SK-N-SH (cell line): ENCODE data around the gene CDX1. TPM values are rescaled to one million over a fixed set of nuclear protein-coding genes. Genes with fewer than 3 reads are reported as not detected.

Experiments
- CTCF ChIA-PET: fragments of 300-600, 350-600 bp; formaldehyde crosslinking; extraction: SDS; loops from one replicate; lab custom pipeline; 2021; lab: Yijun Ruan, JAX
- POLR2A ChIA-PET: fragments of 350-600 bp; sonication (Branson Sonifier 250); formaldehyde crosslinking; extraction: SDS; loops from one replicate; lab custom pipeline; 2020; ENCODE audit warnings: antibody characterized with exemption, inconsistent platforms; lab: Yijun Ruan, JAX
- DNase-seq: peaks from one replicate; pipeline ENCODE4 v3.0.0; 2012
- H2AFZ ChIP-seq: fragments of 200-600 bp; sonication (generic); 2 replicates; pipeline ENCODE4 v1.8.1; 2016; ENCODE audit warnings: antibody characterized with exemption, mild to moderate bottlenecking, low read depth
- H3F3A ChIP-seq: fragments of 200-600 bp; sonication (generic); replicated peaks from 2 replicates; pipeline ENCODE3; 2016; ENCODE audit warnings: antibody characterized with exemption, mild to moderate bottlenecking; ENCODE audit not compliant: insufficient read depth
- H3K27ac ChIP-seq, 2 experiments: fragments of 200-500 bp in 1 of 2; fragments of 200-600 bp in 1 of 2; sonication (Bioruptor generic) in 1 of 2; sonication (generic), shearing (Covaris generic) in 1 of 2; 2 replicates each; pipeline versions ENCODE4 v1.5.1 to v1.6.1; 2014 to 2016; ENCODE audit warnings: low read depth in 2 of 2, inconsistent platforms in 1 of 2, low read length in 1 of 2, mild to moderate bottlenecking in 1 of 2, mixed read lengths in 1 of 2
- H3K27me3 ChIP-seq: fragments of 200-600 bp; sonication (generic), shearing (Covaris generic); 2 replicates; pipeline ENCODE4 v1.6.1; 2016; ENCODE audit warnings: mixed run types; ENCODE audit not compliant: insufficient read depth
- H3K36me3 ChIP-seq, 2 experiments: fragments of 200-500 bp in 1 of 2; fragments of 200-600 bp in 1 of 2; sonication (Bioruptor generic) in 1 of 2; sonication (generic) in 1 of 2; replicated peaks in 1 of 2; 2 replicates each; pipeline versions ENCODE3 to v1.5.1; 2014 to 2016; ENCODE audit warnings: low read length in 1 of 2, mild to moderate bottlenecking in 1 of 2; ENCODE audit not compliant: insufficient read depth in 2 of 2, control insufficient read depth in 1 of 2
- H3K4me1 ChIP-seq, 2 experiments: fragments of 200-500 bp in 1 of 2; fragments of 200-600 bp in 1 of 2; sonication (Bioruptor generic) in 1 of 2; sonication (generic), shearing (Covaris generic) in 1 of 2; 2 replicates each; pipeline versions ENCODE4 v1.5.1 to v1.6.1; 2014 to 2016; ENCODE audit warnings: low read depth in 1 of 2, low read length in 1 of 2, mixed run types in 1 of 2; ENCODE audit not compliant: insufficient read depth in 2 of 2, control insufficient read depth in 1 of 2
- H3K4me2 ChIP-seq: fragments of 200-600 bp; sonication (generic), shearing (Covaris generic); 2 replicates; pipeline ENCODE4 v1.6.1; 2017; ENCODE audit warnings: mixed run types
- H3K4me3 ChIP-seq, 2 experiments: fragments of 200-500 bp in 1 of 2; fragments of 200-600 bp in 1 of 2; sonication (Bioruptor generic) in 1 of 2; sonication (generic), shearing (Covaris generic) in 1 of 2; 2 replicates each; pipeline versions ENCODE4 v1.5.1 to v1.8.1; 2014 to 2016; ENCODE audit warnings: low read depth in 2 of 2, inconsistent platforms in 1 of 2, low read length in 1 of 2, mild to moderate bottlenecking in 1 of 2, mixed read lengths in 1 of 2, moderate library complexity in 1 of 2
- H3K79me2 ChIP-seq: fragments of 200-600 bp; sonication (generic); 2 replicates; pipeline ENCODE4 v1.8.1; 2017; ENCODE audit warnings: mild to moderate bottlenecking; ENCODE audit not compliant: insufficient read depth
- H3K9ac ChIP-seq: fragments of 200-600 bp; sonication (generic); 2 replicates; pipeline ENCODE4 v1.6.1; 2017; ENCODE audit warnings: mixed run types
- H3K9me2 ChIP-seq: fragments of 200-600 bp; sonication (generic); 2 replicates; pipeline ENCODE4 v1.6.1; 2017; ENCODE audit warnings: mixed run types
- H3K9me3 ChIP-seq: fragments of 200-600 bp; sonication (generic); 2 replicates; pipeline ENCODE4 v1.6.1; 2017; ENCODE audit warnings: mixed run types, mild to moderate bottlenecking, moderate library complexity
- H4K20me1 ChIP-seq: fragments of 200-600 bp; sonication (generic); 2 replicates; pipeline ENCODE4 v1.6.1; 2017; ENCODE audit warnings: mild to moderate bottlenecking, mixed run types; ENCODE audit not compliant: insufficient read depth
- CTCF ChIP-seq: fragments of 200-600 bp; sonication (generic); IDR thresholded peaks from 2 replicates; pipeline ENCODE4 v1.6.1; 2017; ENCODE audit warnings: antibody characterized with exemption, mild to moderate bottlenecking, moderate library complexity
- ELF1 ChIP-seq: IDR thresholded peaks from 2 replicates; pipeline ENCODE4 v1.4.0; 2012
- EP300 ChIP-seq, 2 experiments: IDR thresholded peaks; 2 replicates each; pipeline versions ENCODE4 v1.4.0 to v1.6.1; 2012; ENCODE audit warnings: borderline replicate concordance in 1 of 2, low read depth in 1 of 2, low read length in 1 of 2
- FOSL2 ChIP-seq: IDR thresholded peaks from 2 replicates; pipeline ENCODE4 v1.4.0; 2012; ENCODE audit warnings: low read depth, mild to moderate bottlenecking, moderate library complexity, borderline replicate concordance
- FOXJ3 ChIP-seq: sonication (generic); formaldehyde crosslinking; IDR thresholded peaks from 2 replicates; pipeline ENCODE4 v1.5.1; 2020; ENCODE audit warnings: mild to moderate bottlenecking, missing genetic modification reagents
- FOXM1 ChIP-seq: IDR thresholded peaks from 2 replicates; pipeline ENCODE4 v1.4.0; 2012; ENCODE audit warnings: low read depth, mild to moderate bottlenecking
- GATA2 ChIP-seq: sonication (generic); formaldehyde crosslinking; IDR thresholded peaks from 2 replicates; pipeline ENCODE4 v1.5.0; 2020; ENCODE audit warnings: mild to moderate bottlenecking, missing genetic modification reagents
- IRF3 ChIP-seq: fragments of 150-350 bp; IDR thresholded peaks from 2 replicates; pipeline ENCODE4 v1.6.1; 2016; ENCODE audit warnings: mild to moderate bottlenecking, low read depth, low read length
- MXI1 ChIP-seq: IDR thresholded peaks from 2 replicates; pipeline ENCODE4 v1.6.1; 2012; ENCODE audit warnings: mild to moderate bottlenecking, low read depth, low read length, improper control_type of control experiment
- NFIC ChIP-seq: IDR thresholded peaks from 2 replicates; pipeline ENCODE4 v1.4.0; 2012; ENCODE audit warnings: borderline replicate concordance
- NRF1 ChIP-seq: IDR thresholded peaks from 2 replicates; pipeline ENCODE4 v1.6.1; 2012; ENCODE audit warnings: low read depth, mild to moderate bottlenecking, low read length
- POLR2AphosphoS5 ChIP-seq: IDR thresholded peaks from 2 replicates; pipeline ENCODE4 v1.6.1; 2012; ENCODE audit warnings: low read depth, low read length
- RFX5 ChIP-seq: IDR thresholded peaks from 2 replicates; pipeline ENCODE4 v1.6.1; 2012; ENCODE audit warnings: mild to moderate bottlenecking, improper control_type of control experiment, low read length
- SIN3A ChIP-seq: IDR thresholded peaks from 2 replicates; pipeline ENCODE4 v1.6.1; 2012; ENCODE audit warnings: low read depth, mild to moderate bottlenecking, low read length, moderate library complexity, borderline replicate concordance
- TAF1 ChIP-seq: IDR thresholded peaks from 2 replicates; pipeline ENCODE4 v1.6.1; 2012; ENCODE audit warnings: low read depth, mild to moderate bottlenecking, low read length, moderate library complexity, borderline replicate concordance
- USF2 ChIP-seq: fragments of 150-350 bp; IDR thresholded peaks from 2 replicates; pipeline ENCODE4 v1.6.1; 2017; ENCODE audit warnings: antibody characterized with exemption, low read length, low read depth, borderline replicate concordance
- YY1 ChIP-seq: IDR thresholded peaks from 2 replicates; pipeline ENCODE4 v1.4.0; 2012; ENCODE audit warnings: low read depth, mild to moderate bottlenecking
- WGBS: methylation state at CpG from one replicate; pipeline ENCODE4 v1.1.6; 2017; ENCODE audit warnings: low lambda C conversion rate; 5-methylcytosine and 5-hydroxymethylcytosine counted together
- polyA plus RNA-seq, 3 experiments: library from polyadenylated mRNA; depleted of rRNA; stranded (reverse); fragments of >200 nt; gene quantifications; 2 replicates each; pipeline ENCODE4 v1.2.3, GENCODE V29; 2012

CDX1 gene
- polyA plus RNA-seq, 1 of the 3 experiments (the other 2 are of a cell fraction), result 0.23 TPM

GRCh38 chr5:150130493-150130922 is 36.1 kb upstream of the CDX1 start:
- Histone ChIP-seq H3K9me3 (no peaks in the 10 kb centered on the region), H3K36me3 (peaks cover 41 to 81% of the 10 kb centered on the region in 2 experiments), H3K4me1 (no peaks in the 10 kb centered on the region; a peak in 1 of 4 replicates), H3K4me2 (no peak overlapping the region), H3K27me3 (no peaks in the 10 kb centered on the region), H3K4me3 (no peak overlapping the region), H3K9me2 (no peaks in the 10 kb centered on the region), H2AFZ (no peak overlapping the region), H3F3A (no peaks in the 10 kb centered on the region), H3K9ac (no peak overlapping the region), H3K27ac (no peak overlapping the region; a peak in 1 of 4 replicates), H4K20me1 (no peaks in the 10 kb centered on the region), H3K79me2 (no peaks in the 10 kb centered on the region)
- CTCF ChIA-PET, result interaction anchor here (0.6 to 12.5 kb wide), 34 partner anchors 8 to 306 kb away, joined by 3 to 173 read pairs (median 4); partner anchors contain the start of gene PDGFRB
- DNase-seq, result no peak
- WGBS, result 91% methylated on average over 8 of the region's 8 CpGs
- TF ChIP-seq NRF1, result no peak
- no peak for TF ChIP-seq GATA2 (CRISPR knock-in tag)
- TF ChIP-seq RFX5, result no peak
- no peak for TF ChIP-seq FOXM1
- no peak for TF ChIP-seq USF2
- TF ChIP-seq CTCF, result no peak
- no peak for TF ChIP-seq POLR2AphosphoS5
- no peak for TF ChIP-seq EP300 (IDR thresholded peaks at IDR 0.05; ENCODE audit: borderline replicate concordance in 1 of 2, low read depth in 1 of 2, low read length in 1 of 2)
- no peak for TF ChIP-seq NFIC
- no peak for TF ChIP-seq YY1
- no peak for TF ChIP-seq FOSL2
- POLR2A ChIA-PET, result no interaction called here

- Histone ChIP-seq H3K4me2 (no peak overlapping the region), H3F3A (no peaks in the 10 kb centered on the region), H3K79me2 (no peaks in the 10 kb centered on the region), H3K9me3 (no peaks in the 10 kb centered on the region), H3K4me1 (peaks cover 0 to 7% of the 10 kb centered on the region in 2 experiments; a peak in 1 of 4 replicates), H3K9me2 (no peaks in the 10 kb centered on the region), H3K27ac (no peak overlapping the region), H3K36me3 (peaks cover 37 to 77% of the 10 kb centered on the region in 2 experiments), H3K4me3 (no peak overlapping the region), H2AFZ (no peak overlapping the region), H3K9ac (no peak overlapping the region), H3K27me3 (no peaks in the 10 kb centered on the region), H4K20me1 (no peaks in the 10 kb centered on the region)
- POLR2A ChIA-PET, result no interaction called here
- WGBS, result 95% methylated on average over 4 of the region's 4 CpGs
- TF ChIP-seq TAF1 (no peak), ELF1 (no peak), SIN3A (no peak), CTCF (no peak), NFIC (no peak), FOSL2 (no peak), MXI1 (no peak), FOXJ3 (CRISPR knock-in tag) (no peak), IRF3 (no peak)
- CTCF ChIA-PET, result interaction anchor here (0.8 to 12.5 kb wide), 10 partner anchors 8 to 305 kb away, joined by 3 to 173 read pairs (median 4); partner anchors contain the start of gene PDGFRB
- DNase-seq, result no peak
Observed at GRCh38 chr5:150131461-150131860, 35.1 kb upstream of the CDX1 start.
